22Rv1 (cell line): ENCODE measurements around the gene CNTN4.

Experiments
- ZFX ChIP-seq: fragments of 450-650 bp; IDR thresholded peaks from 2 replicates; pipeline ENCODE4 v1.6.1; 2017; ENCODE audit warnings: antibody characterized with exemption, borderline replicate concordance
- TF ChIP-seq, protein P1 (sequence below): fragments of 450-650 bp; IDR thresholded peaks from 2 replicates; pipeline ENCODE4 v1.5.1; 2017; ENCODE audit warnings: mild to moderate bottlenecking

- TF ChIP-seq, protein P1, sequence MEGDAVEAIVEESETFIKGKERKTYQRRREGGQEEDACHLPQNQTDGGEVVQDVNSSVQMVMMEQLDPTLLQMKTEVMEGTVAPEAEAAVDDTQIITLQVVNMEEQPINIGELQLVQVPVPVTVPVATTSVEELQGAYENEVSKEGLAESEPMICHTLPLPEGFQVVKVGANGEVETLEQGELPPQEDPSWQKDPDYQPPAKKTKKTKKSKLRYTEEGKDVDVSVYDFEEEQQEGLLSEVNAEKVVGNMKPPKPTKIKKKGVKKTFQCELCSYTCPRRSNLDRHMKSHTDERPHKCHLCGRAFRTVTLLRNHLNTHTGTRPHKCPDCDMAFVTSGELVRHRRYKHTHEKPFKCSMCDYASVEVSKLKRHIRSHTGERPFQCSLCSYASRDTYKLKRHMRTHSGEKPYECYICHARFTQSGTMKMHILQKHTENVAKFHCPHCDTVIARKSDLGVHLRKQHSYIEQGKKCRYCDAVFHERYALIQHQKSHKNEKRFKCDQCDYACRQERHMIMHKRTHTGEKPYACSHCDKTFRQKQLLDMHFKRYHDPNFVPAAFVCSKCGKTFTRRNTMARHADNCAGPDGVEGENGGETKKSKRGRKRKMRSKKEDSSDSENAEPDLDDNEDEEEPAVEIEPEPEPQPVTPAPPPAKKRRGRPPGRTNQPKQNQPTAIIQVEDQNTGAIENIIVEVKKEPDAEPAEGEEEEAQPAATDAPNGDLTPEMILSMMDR = peak; percentile 19; the same call in 1 of the 2 replicates
- TF ChIP-seq ZFX = no peak
Measured at GRCh38 chr3:2268779-2269178, 170.1 kb downstream of the CNTN4 start.
